GM12878 (cell line): ENCODE measurements around the gene PLCG2. TPM values are rescaled to one million over a fixed set of nuclear protein-coding genes. Genes with fewer than 3 reads are reported as not detected.

Experiments
- ATAC-seq: fragments of 200-7000 bp; cut with Tn5 transposase; 3 replicates; pipeline ENCODE4 v1.9.1; 2020; ENCODE audit warnings: mild to moderate bottlenecking, moderate library complexity
- BruUV-seq: library from RNA; stranded (reverse); fragments of 400-500 nt; replicated peaks from 2 replicates; lab custom pipeline; 2021; lab: Mats Ljungman, UMichigan
- CTCF ChIA-PET: fragments of 300-600 bp; sonication (Branson Sonifier 250); formaldehyde crosslinking; extraction: SDS; loops from one replicate; lab custom pipeline; 2021; ENCODE audit warnings: inconsistent platforms; lab: Yijun Ruan, JAX
- POLR2A ChIA-PET: fragments of 350-600 bp; formaldehyde crosslinking; extraction: SDS; loops from one replicate; lab custom pipeline; 2021; ENCODE audit warnings: inconsistent platforms; lab: Charles Lee
- RAD21 ChIA-PET: fragments of 300-600 bp; sonication (Branson Sonifier 250); formaldehyde crosslinking; loops from one replicate; lab custom pipeline; 2023; ENCODE audit warnings: antibody characterized with exemption; ENCODE audit not compliant: unreplicated experiment; lab: Charles Lee
- SMC1A ChIA-PET: fragments of 300-600 bp; sonication (Branson Sonifier 250); formaldehyde crosslinking; loops from one replicate; lab custom pipeline; 2023; ENCODE audit not compliant: unreplicated experiment, uncharacterized antibody; lab: Charles Lee
- DNase-seq: peaks from one replicate; pipeline ENCODE4 v3.0.0-alpha.2; 2011; ENCODE audit warnings: low read depth, low spot score
- FAIRE-seq: peaks from 3 replicates; lab custom pipeline; 2011; peaks lifted over from hg19 to GRCh38; lab: Jason Lieb, UNC
- H2AFZ ChIP-seq: 2 replicates; pipeline ENCODE4 v1.6.0; 2011; ENCODE audit warnings: low read depth, low read length, control low read depth; ENCODE audit not compliant: control insufficient read depth
- H3K27ac ChIP-seq: 2 replicates; pipeline ENCODE4 v1.5.1; 2011; ENCODE audit warnings: control low read depth; ENCODE audit not compliant: control insufficient read depth, insufficient read depth
- H3K27me3 ChIP-seq, 2 experiments: replicated peaks in 1 of 2; 2 replicates each; pipeline versions ENCODE4 v1.6.0 to v1.6.1; 2011; ENCODE audit warnings: low read length in 1 of 2; ENCODE audit not compliant: control insufficient read depth in 2 of 2, insufficient read depth in 2 of 2
- H3K36me3 ChIP-seq, 2 experiments: 2 replicates each; pipeline ENCODE4 v1.5.1; 2011; ENCODE audit warnings: low read length in 1 of 2; ENCODE audit not compliant: control insufficient read depth in 2 of 2, insufficient read depth in 2 of 2
- H3K4me1 ChIP-seq: 2 replicates; pipeline ENCODE4 v1.6.1; 2011; ENCODE audit warnings: mild to moderate bottlenecking, low read length, moderate library complexity, mixed read lengths; ENCODE audit not compliant: control insufficient read depth, insufficient read depth
- H3K4me2 ChIP-seq: 2 replicates; pipeline ENCODE4 v1.6.0; 2011; ENCODE audit warnings: control low read depth; ENCODE audit not compliant: control insufficient read depth, insufficient read depth
- H3K4me3 ChIP-seq: fragments of 200-600 bp; sonication (generic); 2 replicates; pipeline ENCODE4 v1.5.1; 2016
- H3K79me2 ChIP-seq: 2 replicates; pipeline ENCODE4 v1.6.0; 2011; ENCODE audit warnings: low read length; ENCODE audit not compliant: control insufficient read depth, insufficient read depth
- H3K9ac ChIP-seq: 2 replicates; pipeline ENCODE4 v1.8.0; 2011; ENCODE audit warnings: low read length, control low read depth, mixed read lengths; ENCODE audit not compliant: control insufficient read depth, insufficient read depth
- H3K9me3 ChIP-seq: replicated peaks from 3 replicates; pipeline ENCODE4 v1.5.1; 2011; ENCODE audit warnings: mild to moderate bottlenecking, low read length; ENCODE audit not compliant: control insufficient read depth, insufficient read depth
- H4K20me1 ChIP-seq: 2 replicates; pipeline ENCODE4 v1.6.0; 2011; ENCODE audit not compliant: control insufficient read depth, insufficient read depth
- NR2C1 ChIP-seq: fragments of 450-650 bp; IDR thresholded peaks from 2 replicates; pipeline ENCODE4 v1.6.1; 2017; ENCODE audit warnings: antibody characterized with exemption, mild to moderate bottlenecking, moderate library complexity
- RAD21 ChIP-seq: IDR thresholded peaks from 2 replicates; pipeline ENCODE4 v1.6.1; 2011; ENCODE audit warnings: mild to moderate bottlenecking, low read depth, low read length, moderate library complexity; ENCODE audit not compliant: insufficient read depth
- SMC3 ChIP-seq: IDR thresholded peaks from 2 replicates; pipeline ENCODE4 v1.6.1; 2011; ENCODE audit warnings: low read length, improper control_type of control experiment, borderline replicate concordance
- ZNF207 ChIP-seq: fragments of 450-650 bp; IDR thresholded peaks from 2 replicates; pipeline ENCODE4 v1.6.1; 2014; ENCODE audit warnings: antibody characterized with exemption, mild to moderate bottlenecking, borderline replicate concordance
- WGBS: methylation state at CpG from one replicate; pipeline ENCODE4 v1.1.6; 2016; ENCODE audit warnings: low lambda C conversion rate; ENCODE audit not compliant: insufficient replicate concordance, insufficient coverage; ENCODE audit errors: missing lambda C conversion rate; 5-methylcytosine and 5-hydroxymethylcytosine counted together
- in situ Hi-C: fragments of 300-500 bp; cut with MboI; formaldehyde crosslinking; loops from 9 replicates; pipeline ENCODE4 v1.14.3; 2018; ENCODE audit warnings: mixed read lengths
- intact Hi-C: fragments of 100-400 bp; cut with micrococcal nuclease; formaldehyde crosslinking; loops from one replicate; pipeline ENCODE4 v1.14.2; 2022; ENCODE audit not compliant: unreplicated experiment
- polyA plus RNA-seq, 11 experiments: library from polyadenylated mRNA; depleted of rRNA in 4 of 11; unstranded in 6 of 11; stranded (reverse) in 5 of 11; fragments of >200 nt; fragmentation: Nextera tagmentation in 4 of 11; fragmentation: Illumina TruSeq in 1 of 11; extraction: Ambion mirVana in 4 of 11; extraction: Trizol in 1 of 11; gene quantifications; 1 replicate in 1 of 11; 2 replicates in 10 of 11; pipeline versions ENCODE4 v1.2.1 to v1.2.3, GENCODE V29; 2011 to 2016; ENCODE audit warnings: inconsistent platforms in 2 of 11, missing spikeins in 2 of 11, low read depth in 1 of 11
- total RNA-seq, 4 experiments: library from RNA; depleted of rRNA in 3 of 4; stranded (reverse); fragments of >200 nt in 3 of 4; fragmentation: Illumina TruSeq in 1 of 4; extraction: Trizol in 1 of 4; gene quantifications; 2 replicates each; pipeline versions ENCODE4 v1.2.1 to v1.2.3, GENCODE V29; 2013 to 2021
- TF ChIP-seq, protein P1 (sequence below), 3 experiments: IDR thresholded peaks in 2 of 3; conservative IDR thresholded peaks in 1 of 3; 2 replicates each; pipeline ENCODE4 v1.5.1; 2011; ENCODE audit warnings: low read depth in 3 of 3, low read length in 3 of 3, mild to moderate bottlenecking in 3 of 3, control low read depth in 2 of 3, moderate library complexity in 2 of 3, inconsistent platforms in 1 of 3, mixed read lengths in 1 of 3; ENCODE audit not compliant: control insufficient read depth in 2 of 3, insufficient read depth in 1 of 3; ENCODE audit errors: extremely low read depth in 1 of 3

The PLCG2 gene
- total and polyA plus RNA-seq, 10 of the 15 experiments (the other 5 are each of a cell fraction or from before 2014, with no cell fraction given): 47.6 to 256 (median 149) TPM

DNA sequence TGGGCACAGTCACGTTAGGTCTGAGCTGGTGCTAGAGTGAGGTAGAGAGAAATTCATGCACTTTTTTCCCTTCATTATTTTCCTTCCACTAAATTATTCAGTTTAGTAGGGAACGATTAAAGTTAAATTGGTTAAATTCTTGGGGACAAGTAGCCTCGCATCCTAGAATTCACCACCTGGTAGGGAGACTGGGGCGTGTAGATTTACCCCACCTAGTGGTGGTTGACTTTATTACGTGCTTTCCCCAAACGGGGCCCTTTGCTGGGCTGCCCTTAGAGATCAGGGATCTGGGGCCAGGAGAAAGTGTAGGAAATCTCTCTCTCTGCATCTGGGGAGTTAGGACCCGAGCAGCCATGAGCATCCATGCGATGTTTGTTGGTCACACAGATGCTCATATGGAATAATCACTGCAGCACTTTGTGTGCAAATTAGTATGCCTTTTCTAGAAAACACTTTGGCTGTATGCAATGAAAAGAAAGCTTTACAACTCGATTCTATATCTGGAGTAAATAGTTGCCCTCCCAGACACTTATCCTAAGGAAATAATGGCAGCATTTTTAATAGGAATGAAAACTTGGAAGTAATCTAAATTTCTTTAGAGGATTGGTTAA is 107.0 kb downstream of the PLCG2 start:
- RAD21 ChIA-PET: interaction anchor here (0.7 to 2.2 kb wide), 3 partner anchors 65 to 133 kb away, joined by 3 to 8 read pairs (median 3); no protein-coding TSS in a partner anchor
- Histone ChIP-seq H3K4me2 (no peak overlapping the region), H3K27ac (no peak overlapping the region), H3K9me3 (no peaks in the 10 kb centered on the region), H2AFZ (no peak overlapping the region), H3K4me1 (no peaks in the 10 kb centered on the region), H3K9ac (no peak overlapping the region), H3K79me2 (no peaks in the 10 kb centered on the region), H3K36me3 (peaks cover 24 to 59% of the 10 kb centered on the region in 2 experiments), H4K20me1 (no peaks in the 10 kb centered on the region), H3K4me3 (no peak overlapping the region), H3K27me3 (no peaks in the 10 kb centered on the region)
- intact Hi-C loops: loop anchor here (1.0 kb wide), 1 partner anchor 148 kb away; no protein-coding TSS in a partner anchor
- no peak for DNase-seq
- in situ Hi-C loops: no loop called here
- peak; percentile 52 for FAIRE-seq
- TF ChIP-seq NR2C1 (no peak), RAD21 (peak; percentile 54), SMC3 (peak; percentile 37; the same call in 1 of the 2 replicates), ZNF207 (no peak)
- TF ChIP-seq, protein P1, sequence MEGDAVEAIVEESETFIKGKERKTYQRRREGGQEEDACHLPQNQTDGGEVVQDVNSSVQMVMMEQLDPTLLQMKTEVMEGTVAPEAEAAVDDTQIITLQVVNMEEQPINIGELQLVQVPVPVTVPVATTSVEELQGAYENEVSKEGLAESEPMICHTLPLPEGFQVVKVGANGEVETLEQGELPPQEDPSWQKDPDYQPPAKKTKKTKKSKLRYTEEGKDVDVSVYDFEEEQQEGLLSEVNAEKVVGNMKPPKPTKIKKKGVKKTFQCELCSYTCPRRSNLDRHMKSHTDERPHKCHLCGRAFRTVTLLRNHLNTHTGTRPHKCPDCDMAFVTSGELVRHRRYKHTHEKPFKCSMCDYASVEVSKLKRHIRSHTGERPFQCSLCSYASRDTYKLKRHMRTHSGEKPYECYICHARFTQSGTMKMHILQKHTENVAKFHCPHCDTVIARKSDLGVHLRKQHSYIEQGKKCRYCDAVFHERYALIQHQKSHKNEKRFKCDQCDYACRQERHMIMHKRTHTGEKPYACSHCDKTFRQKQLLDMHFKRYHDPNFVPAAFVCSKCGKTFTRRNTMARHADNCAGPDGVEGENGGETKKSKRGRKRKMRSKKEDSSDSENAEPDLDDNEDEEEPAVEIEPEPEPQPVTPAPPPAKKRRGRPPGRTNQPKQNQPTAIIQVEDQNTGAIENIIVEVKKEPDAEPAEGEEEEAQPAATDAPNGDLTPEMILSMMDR (IDR thresholded peaks at IDR 0.05 in 2 of 3, conservative IDR thresholded peaks at IDR 0.05 in 1 of 3; ENCODE audit: control insufficient read depth in 2 of 3, extremely low read depth in 1 of 3, insufficient read depth in 1 of 3, low read depth in 3 of 3, low read length in 3 of 3): peak; percentile 68 to 71 (median 68); a peak in 5 of 6 replicates
- SMC1A ChIA-PET: interaction anchor here (0.9 to 2.5 kb wide), 10 partner anchors 12 to 161 kb away, joined by 3 to 18 read pairs (median 3); no protein-coding TSS in a partner anchor
- ATAC-seq: peak; percentile 91
- CTCF ChIA-PET: interaction anchor here (0.8 to 4.4 kb wide), 28 partner anchors 9 to 579 kb away, joined by 3 to 34 read pairs (median 4); no protein-coding TSS in a partner anchor
- WGBS: 45% methylated on average over 9 of the region's 9 CpGs
- POLR2A ChIA-PET: no interaction called here
- BruUV-seq: no TSS peak
